Measurements from ENCODE around the gene PDE10A.

DNA sequence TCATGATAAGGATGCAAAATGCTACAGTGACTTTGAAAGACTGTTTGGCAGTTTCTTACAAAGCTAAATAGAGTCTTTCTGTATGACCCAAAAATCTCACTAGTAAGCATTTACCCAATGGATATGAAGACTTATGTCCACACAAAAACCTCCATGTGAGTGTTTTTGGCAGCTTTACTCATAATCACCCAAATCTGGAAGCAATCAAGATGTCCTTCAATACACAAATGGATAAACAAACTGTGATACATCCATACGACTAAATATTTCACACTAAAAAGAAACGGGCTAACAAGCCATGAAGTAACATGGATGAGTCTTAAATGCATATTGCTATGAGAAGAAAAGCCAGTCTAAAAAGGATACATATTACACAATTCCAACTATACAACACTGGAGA is 117.2 kb downstream of the PDE10A start:
- no peak for TF ChIP-seq MYC (IDR thresholded peaks at IDR 0.05; ENCODE audit: low read depth, low read length)
- no peak for TF ChIP-seq POLR2A (IDR thresholded peaks at IDR 0.05; ENCODE audit: extremely low read depth, insufficient read length)
- TF ChIP-seq, protein P1, sequence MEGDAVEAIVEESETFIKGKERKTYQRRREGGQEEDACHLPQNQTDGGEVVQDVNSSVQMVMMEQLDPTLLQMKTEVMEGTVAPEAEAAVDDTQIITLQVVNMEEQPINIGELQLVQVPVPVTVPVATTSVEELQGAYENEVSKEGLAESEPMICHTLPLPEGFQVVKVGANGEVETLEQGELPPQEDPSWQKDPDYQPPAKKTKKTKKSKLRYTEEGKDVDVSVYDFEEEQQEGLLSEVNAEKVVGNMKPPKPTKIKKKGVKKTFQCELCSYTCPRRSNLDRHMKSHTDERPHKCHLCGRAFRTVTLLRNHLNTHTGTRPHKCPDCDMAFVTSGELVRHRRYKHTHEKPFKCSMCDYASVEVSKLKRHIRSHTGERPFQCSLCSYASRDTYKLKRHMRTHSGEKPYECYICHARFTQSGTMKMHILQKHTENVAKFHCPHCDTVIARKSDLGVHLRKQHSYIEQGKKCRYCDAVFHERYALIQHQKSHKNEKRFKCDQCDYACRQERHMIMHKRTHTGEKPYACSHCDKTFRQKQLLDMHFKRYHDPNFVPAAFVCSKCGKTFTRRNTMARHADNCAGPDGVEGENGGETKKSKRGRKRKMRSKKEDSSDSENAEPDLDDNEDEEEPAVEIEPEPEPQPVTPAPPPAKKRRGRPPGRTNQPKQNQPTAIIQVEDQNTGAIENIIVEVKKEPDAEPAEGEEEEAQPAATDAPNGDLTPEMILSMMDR (IDR thresholded peaks at IDR 0.05; ENCODE audit: low read depth, low read length), result no peak

Data from NB4 (cell line).